Osteoblast (primary cell): ENCODE results near the gene FOXO6. TPM values are rescaled to one million over a fixed set of nuclear protein-coding genes. Genes with fewer than 3 reads are reported as not detected.

Experiments
- DNase-seq: peaks from one replicate; pipeline ENCODE4 v3.0.0; 2011; ENCODE audit warnings: low spot score, mixed read lengths; ENCODE audit not compliant: insufficient read length; ENCODE audit errors: missing footprints
- H2AFZ ChIP-seq: 2 replicates; pipeline ENCODE4 v1.6.0; 2011; ENCODE audit warnings: mild to moderate bottlenecking, low read length
- H3K27ac ChIP-seq: 2 replicates; pipeline ENCODE4 v1.5.1; 2011; ENCODE audit warnings: mild to moderate bottlenecking, low read depth, low read length, moderate library complexity
- H3K27me3 ChIP-seq: 2 replicates; pipeline ENCODE4 v1.6.0; 2012; ENCODE audit warnings: mild to moderate bottlenecking, control low read depth, inconsistent platforms, low read length, moderate library complexity; ENCODE audit not compliant: insufficient read depth
- H3K36me3 ChIP-seq: 2 replicates; pipeline ENCODE4 v1.5.1; 2011; ENCODE audit warnings: mild to moderate bottlenecking, low read length, control low read depth, moderate library complexity; ENCODE audit not compliant: insufficient read depth
- H3K4me1 ChIP-seq: 2 replicates; pipeline ENCODE4 v1.5.1; 2011; ENCODE audit warnings: mild to moderate bottlenecking, low read length, control low read depth, moderate library complexity; ENCODE audit not compliant: insufficient read depth
- H3K4me2 ChIP-seq: 2 replicates; pipeline ENCODE4 v1.6.0; 2011; ENCODE audit warnings: mild to moderate bottlenecking, low read length; ENCODE audit not compliant: insufficient read depth
- H3K4me3 ChIP-seq: fragments of 200-600 bp; sonication (generic); 3 replicates; pipeline ENCODE4 v1.5.1; 2012; ENCODE audit warnings: mild to moderate bottlenecking, low read length, inconsistent platforms; ENCODE audit not compliant: insufficient read depth
- H3K79me2 ChIP-seq: 2 replicates; pipeline ENCODE4 v1.6.0; 2012; ENCODE audit warnings: mild to moderate bottlenecking, low read length, control low read depth, inconsistent platforms; ENCODE audit not compliant: insufficient read depth
- H3K9me3 ChIP-seq: 2 replicates; pipeline ENCODE4 v1.5.1; 2011; ENCODE audit warnings: low read depth, low read length, control low read depth
- H4K20me1 ChIP-seq: 2 replicates; pipeline ENCODE4 v1.6.0; 2012; ENCODE audit warnings: mild to moderate bottlenecking, low read length, control low read depth; ENCODE audit not compliant: insufficient read depth
- total RNA-seq: library from RNA; depleted of rRNA; stranded (reverse); fragments of >200 nt; gene quantifications from 2 replicates; pipeline ENCODE4 v1.2.3, GENCODE V29; 2012
- TF ChIP-seq, protein P1 (sequence below): IDR thresholded peaks from 2 replicates; pipeline ENCODE4 v1.5.1; 2011; ENCODE audit warnings: mild to moderate bottlenecking, low read depth, low read length, moderate library complexity; ENCODE audit errors: extremely low read depth

FOXO6 gene
- total RNA-seq, 1 donor: not detected

GRCh38 chr1:41393716-41394368 is 32.6 kb downstream of the FOXO6 start:
- H3K4me2 ChIP-seq: no peak overlapping the region
- H3K27me3 ChIP-seq: peaks cover 30% of the 10 kb centered on the region
- no peaks in the 10 kb centered on the region for H3K9me3 ChIP-seq
- no peaks in the 10 kb centered on the region for H3K36me3 ChIP-seq
- TF ChIP-seq, protein P1, sequence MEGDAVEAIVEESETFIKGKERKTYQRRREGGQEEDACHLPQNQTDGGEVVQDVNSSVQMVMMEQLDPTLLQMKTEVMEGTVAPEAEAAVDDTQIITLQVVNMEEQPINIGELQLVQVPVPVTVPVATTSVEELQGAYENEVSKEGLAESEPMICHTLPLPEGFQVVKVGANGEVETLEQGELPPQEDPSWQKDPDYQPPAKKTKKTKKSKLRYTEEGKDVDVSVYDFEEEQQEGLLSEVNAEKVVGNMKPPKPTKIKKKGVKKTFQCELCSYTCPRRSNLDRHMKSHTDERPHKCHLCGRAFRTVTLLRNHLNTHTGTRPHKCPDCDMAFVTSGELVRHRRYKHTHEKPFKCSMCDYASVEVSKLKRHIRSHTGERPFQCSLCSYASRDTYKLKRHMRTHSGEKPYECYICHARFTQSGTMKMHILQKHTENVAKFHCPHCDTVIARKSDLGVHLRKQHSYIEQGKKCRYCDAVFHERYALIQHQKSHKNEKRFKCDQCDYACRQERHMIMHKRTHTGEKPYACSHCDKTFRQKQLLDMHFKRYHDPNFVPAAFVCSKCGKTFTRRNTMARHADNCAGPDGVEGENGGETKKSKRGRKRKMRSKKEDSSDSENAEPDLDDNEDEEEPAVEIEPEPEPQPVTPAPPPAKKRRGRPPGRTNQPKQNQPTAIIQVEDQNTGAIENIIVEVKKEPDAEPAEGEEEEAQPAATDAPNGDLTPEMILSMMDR: no peak
- no peak overlapping the region for H3K4me3 ChIP-seq
- no peaks in the 10 kb centered on the region for H3K79me2 ChIP-seq
- no peak for DNase-seq
- no peaks in the 10 kb centered on the region for H3K4me1 ChIP-seq
- no peak overlapping the region for H3K27ac ChIP-seq
- H4K20me1 ChIP-seq: no peaks in the 10 kb centered on the region
- H2AFZ ChIP-seq: no peak overlapping the region

DNA sequence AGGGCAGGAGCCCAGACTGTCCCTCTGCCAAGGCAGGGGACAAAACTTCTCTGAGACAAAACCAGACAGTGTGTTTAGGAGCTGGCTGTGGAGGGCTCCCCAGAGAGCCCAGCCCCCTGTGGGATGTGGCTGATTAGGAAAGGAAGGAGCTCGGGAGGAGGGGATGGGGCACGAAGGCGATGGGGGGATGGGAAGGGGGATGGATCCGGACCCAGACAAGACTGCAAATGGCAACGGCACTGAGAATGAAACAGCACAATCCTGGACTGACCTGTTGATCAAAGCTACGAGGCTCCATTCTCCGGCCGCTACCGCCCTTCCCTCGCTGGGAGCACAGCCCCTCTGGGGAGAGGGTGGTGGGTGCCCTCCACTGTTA is 33.1 kb downstream of the FOXO6 start:
- Histone ChIP-seq H3K4me2 (no peak overlapping the region), H3K4me1 (no peaks in the 10 kb centered on the region), H3K79me2 (no peaks in the 10 kb centered on the region), H3K4me3 (no peak overlapping the region), H3K9me3 (no peaks in the 10 kb centered on the region), H3K27ac (no peak overlapping the region), H2AFZ (no peak overlapping the region), H3K27me3 (peaks cover 30% of the 10 kb centered on the region), H4K20me1 (no peaks in the 10 kb centered on the region), H3K36me3 (no peaks in the 10 kb centered on the region)
- DNase-seq: no peak
- TF ChIP-seq, protein P1: no peak

- H3K36me3 ChIP-seq: no peaks in the 10 kb centered on the region
- no peak overlapping the region for H2AFZ ChIP-seq
- H4K20me1 ChIP-seq: no peaks in the 10 kb centered on the region
- no peaks in the 10 kb centered on the region for H3K9me3 ChIP-seq
- H3K4me3 ChIP-seq: no peak overlapping the region
- TF ChIP-seq, protein P1: no peak
- H3K79me2 ChIP-seq: no peaks in the 10 kb centered on the region
- DNase-seq: no peak
- H3K27me3 ChIP-seq: peaks cover 25% of the 10 kb centered on the region
- no peaks in the 10 kb centered on the region for H3K4me1 ChIP-seq
- no peak overlapping the region for H3K4me2 ChIP-seq
- H3K27ac ChIP-seq: no peak overlapping the region
Observed at GRCh38 chr1:41394959-41395956, 34.0 kb downstream of the FOXO6 start.

GRCh38 chr1:41396084-41396483 is 34.9 kb downstream of the FOXO6 start:
- no peak overlapping the region for H2AFZ ChIP-seq
- no peaks in the 10 kb centered on the region for H3K36me3 ChIP-seq
- no peaks in the 10 kb centered on the region for H4K20me1 ChIP-seq
- peaks cover 25% of the 10 kb centered on the region for H3K27me3 ChIP-seq
- H3K27ac ChIP-seq: no peak overlapping the region
- H3K4me1 ChIP-seq: no peaks in the 10 kb centered on the region
- no peak overlapping the region for H3K4me3 ChIP-seq
- TF ChIP-seq, protein P1: no peak
- H3K9me3 ChIP-seq: no peaks in the 10 kb centered on the region
- H3K4me2 ChIP-seq: no peak overlapping the region
- H3K79me2 ChIP-seq: no peaks in the 10 kb centered on the region
- no peak for DNase-seq
